OCI-LY3 (cell line): Measurements from ENCODE around the gene WDFY4.

ENCODE experiments used
- EZH2phosphoT487 ChIP-seq: fragments of 200-600 bp; shearing (Covaris generic); IDR thresholded peaks from 2 replicates; pipeline ENCODE4 v1.6.1; 2018; ENCODE audit warnings: antibody characterized with exemption, mixed run types, low read depth
- TF ChIP-seq, protein P1 (sequence below): fragments of 200-600, 300-600 bp; sonication (generic); IDR thresholded peaks from 2 replicates; pipeline ENCODE4 v1.5.1; 2014; ENCODE audit warnings: antibody characterized with exemption, low read length, low read depth

DNA sequence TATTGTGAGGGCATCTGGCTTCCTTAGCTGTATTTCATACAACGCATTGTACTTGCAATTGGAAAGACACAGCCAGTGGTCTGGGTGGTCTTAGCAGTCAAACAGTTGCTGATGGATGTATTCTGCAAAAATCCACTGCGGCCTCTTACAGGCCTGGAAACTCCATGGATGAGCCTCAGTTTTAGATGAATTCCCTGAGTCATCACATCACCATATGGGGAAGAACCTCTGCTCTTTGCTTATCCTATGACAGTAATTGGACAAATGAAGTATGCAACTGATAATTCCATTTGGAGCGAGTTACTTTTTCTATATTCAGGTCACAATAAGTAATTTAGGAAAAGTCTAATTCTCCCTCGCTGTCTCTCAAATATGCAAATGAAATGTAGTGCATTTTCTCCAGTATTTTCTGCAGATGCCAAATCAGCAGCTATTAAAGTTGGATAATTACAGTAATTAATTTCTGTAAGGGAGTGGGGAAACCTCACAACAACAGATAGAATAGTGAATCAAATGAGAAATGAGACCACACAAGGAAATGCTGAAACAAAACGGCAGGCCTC, 78.8 kb downstream of the WDFY4 start:
- TF ChIP-seq, protein P1, sequence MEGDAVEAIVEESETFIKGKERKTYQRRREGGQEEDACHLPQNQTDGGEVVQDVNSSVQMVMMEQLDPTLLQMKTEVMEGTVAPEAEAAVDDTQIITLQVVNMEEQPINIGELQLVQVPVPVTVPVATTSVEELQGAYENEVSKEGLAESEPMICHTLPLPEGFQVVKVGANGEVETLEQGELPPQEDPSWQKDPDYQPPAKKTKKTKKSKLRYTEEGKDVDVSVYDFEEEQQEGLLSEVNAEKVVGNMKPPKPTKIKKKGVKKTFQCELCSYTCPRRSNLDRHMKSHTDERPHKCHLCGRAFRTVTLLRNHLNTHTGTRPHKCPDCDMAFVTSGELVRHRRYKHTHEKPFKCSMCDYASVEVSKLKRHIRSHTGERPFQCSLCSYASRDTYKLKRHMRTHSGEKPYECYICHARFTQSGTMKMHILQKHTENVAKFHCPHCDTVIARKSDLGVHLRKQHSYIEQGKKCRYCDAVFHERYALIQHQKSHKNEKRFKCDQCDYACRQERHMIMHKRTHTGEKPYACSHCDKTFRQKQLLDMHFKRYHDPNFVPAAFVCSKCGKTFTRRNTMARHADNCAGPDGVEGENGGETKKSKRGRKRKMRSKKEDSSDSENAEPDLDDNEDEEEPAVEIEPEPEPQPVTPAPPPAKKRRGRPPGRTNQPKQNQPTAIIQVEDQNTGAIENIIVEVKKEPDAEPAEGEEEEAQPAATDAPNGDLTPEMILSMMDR: no peak
- TF ChIP-seq EZH2phosphoT487: no peak
